22Rv1 (cell line): ENCODE data around the gene PARD3.

ENCODE experiments used
- CTCF ChIP-seq: fragments of 450-650 bp; IDR thresholded peaks from 2 replicates; pipeline ENCODE4 v1.5.1; 2017; ENCODE audit warnings: mild to moderate bottlenecking
- ZFX ChIP-seq: fragments of 450-650 bp; IDR thresholded peaks from 2 replicates; pipeline ENCODE4 v1.6.1; 2017; ENCODE audit warnings: antibody characterized with exemption, borderline replicate concordance

GRCh38 chr10:34523017-34523767 lies 291.9 kb downstream of the PARD3 start:
- TF ChIP-seq CTCF (no peak), ZFX (no peak)
